Spinal cord (tissue), 10 donors: ENCODE measurements around the gene LY6G5B. TPM values are rescaled to one million over a fixed set of nuclear protein-coding genes. Genes with fewer than 3 reads are reported as not detected.

Experiments used
- DNase-seq, 6 donors: peaks; one replicate each; pipeline versions ENCODE4 v3.0.0 to v3.0.0-alpha.2; 2013 to 2015; ENCODE audit warnings: low spot score in 6 of 6, low read depth in 4 of 6
- H3K27ac ChIP-seq: one replicate; pipeline ENCODE4 v1.5.1; 2013; ENCODE audit warnings: low read depth, low read length, control low read depth
- H3K27me3 ChIP-seq: one replicate; pipeline ENCODE4 v1.6.1; 2013; ENCODE audit warnings: low read length; ENCODE audit not compliant: control insufficient read depth, insufficient read depth
- H3K36me3 ChIP-seq: one replicate; pipeline ENCODE4 v1.6.1; 2013; ENCODE audit warnings: low read length; ENCODE audit not compliant: control insufficient read depth, insufficient read depth
- H3K4me1 ChIP-seq: one replicate; pipeline ENCODE4 v1.6.1; 2013; ENCODE audit warnings: low read length; ENCODE audit not compliant: control insufficient read depth, insufficient read depth
- H3K4me3 ChIP-seq: one replicate; pipeline ENCODE4 v1.5.1; 2013; ENCODE audit warnings: low read depth, low read length, control low read depth
- H3K9me3 ChIP-seq: one replicate; pipeline ENCODE4 v1.6.1; 2013; ENCODE audit warnings: low read length; ENCODE audit not compliant: control insufficient read depth, insufficient read depth
- WGBS: methylation state at CpG from one replicate; pipeline ENCODE4 v1.1.5; 2013; ENCODE audit warnings: missing lambda C conversion rate; ENCODE audit not compliant: insufficient coverage; 5-methylcytosine and 5-hydroxymethylcytosine counted together
- polyA plus RNA-seq, 2 donors: library from polyadenylated mRNA; unstranded; fragments of 120-200 nt; gene quantifications; one replicate each; pipeline ENCODE4 v1.2.1, GENCODE V29; 2013; ENCODE audit not compliant: insufficient read length in 2 of 2
- total RNA-seq, 2 donors: library from RNA; depleted of rRNA in 1 of 2; stranded (reverse); fragments of 120-200 nt in 1 of 2; fragments of >200 nt in 1 of 2; gene quantifications; one replicate each; pipeline versions ENCODE4 v1.2.3 to v1.2.4, GENCODE V29; 2013 to 2014
- donor health status: healthy.

The LY6G5B gene
- total and polyA plus RNA-seq, 4 donors: 2.1 to 35.6 (median 13.1) TPM

DNA sequence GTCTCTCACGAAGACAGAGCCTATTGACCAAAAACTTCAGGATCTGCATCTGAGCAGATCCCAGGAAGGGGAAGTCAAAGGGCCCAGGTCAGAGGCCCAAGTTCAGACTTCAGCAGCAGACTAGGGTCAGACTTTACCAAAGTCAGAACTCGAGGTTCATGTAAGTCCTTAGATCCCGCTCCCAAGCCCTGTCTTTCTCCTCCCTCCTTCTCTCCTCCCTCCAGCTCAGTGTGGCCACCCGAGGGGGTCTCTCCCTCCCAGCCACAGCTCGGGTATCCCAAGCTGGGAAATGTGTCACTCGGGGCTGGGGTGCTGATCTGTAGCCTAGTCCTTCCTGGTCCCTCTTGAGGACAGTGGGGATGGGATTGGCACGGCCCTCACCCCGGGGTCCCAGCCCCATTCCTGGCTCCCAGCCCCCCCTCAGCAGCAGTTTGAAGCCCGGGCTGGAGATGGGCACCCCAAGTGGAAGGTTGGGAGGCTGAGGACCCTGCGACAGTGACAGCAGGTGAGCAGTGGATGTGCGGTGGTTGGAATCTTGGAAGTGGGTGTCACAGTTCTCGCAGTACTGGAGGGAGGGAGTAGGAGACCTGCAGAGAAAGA is 7.6 kb upstream of the LY6G5B start:
- Histone ChIP-seq H3K27ac (no peak overlapping the region), H3K4me1 (peaks cover 59% of the 10 kb centered on the region), H3K27me3 (no peaks in the 10 kb centered on the region), H3K4me3 (no peak overlapping the region), H3K9me3 (no peaks in the 10 kb centered on the region), H3K36me3 (peaks cover 44% of the 10 kb centered on the region)
- no peak for DNase-seq
- WGBS: 86% methylated on average over 12 of the region's 12 CpGs

DNA sequence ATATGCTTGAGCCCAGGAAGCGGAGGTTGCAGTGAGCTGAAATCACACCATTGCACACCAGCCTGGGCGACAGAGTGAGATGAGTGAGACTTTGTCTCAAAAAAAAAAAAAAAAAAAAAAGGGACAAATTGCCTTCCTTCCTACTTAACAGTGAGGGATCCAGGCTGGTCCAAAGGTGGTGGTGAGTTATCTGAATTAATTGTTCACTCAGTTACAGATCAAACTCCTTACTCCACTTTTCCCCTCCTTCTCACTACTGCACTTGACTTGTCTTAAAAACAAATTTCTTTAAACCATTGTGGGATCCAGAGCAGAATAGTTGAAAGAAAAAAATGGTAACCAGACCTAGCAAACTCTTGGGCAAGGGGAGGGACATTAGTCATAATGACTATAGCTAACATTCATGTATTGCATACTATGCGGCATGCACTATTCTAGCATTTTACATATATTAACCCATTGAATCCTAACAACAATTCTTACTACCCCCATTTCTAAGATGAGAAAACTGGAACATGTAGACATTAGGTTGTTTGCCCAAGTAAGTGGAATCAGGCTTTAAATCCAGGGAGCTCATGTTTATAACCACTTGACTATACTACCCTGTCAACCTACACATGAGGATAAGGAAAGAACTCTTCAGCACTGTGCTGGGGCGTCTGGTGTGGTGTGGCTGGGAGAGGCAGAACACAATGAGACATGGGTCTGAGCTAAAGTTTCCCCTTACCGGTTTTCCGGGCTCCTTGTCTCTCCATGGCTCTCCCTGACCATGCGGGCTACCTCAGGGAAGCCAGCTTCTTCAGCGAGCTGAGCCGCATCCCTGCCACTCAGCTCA is 6.4 kb upstream of the LY6G5B start:
- Histone ChIP-seq H3K27me3 (no peaks in the 10 kb centered on the region), H3K9me3 (no peaks in the 10 kb centered on the region), H3K4me1 (peaks cover 60% of the 10 kb centered on the region), H3K36me3 (peaks cover 46% of the 10 kb centered on the region), H3K4me3 (peak overlapping the region; percentile 93), H3K27ac (peak overlapping the region; percentile 99)
- no peak for DNase-seq
- 58% methylated on average over 5 of the region's 9 CpGs for WGBS

DNA sequence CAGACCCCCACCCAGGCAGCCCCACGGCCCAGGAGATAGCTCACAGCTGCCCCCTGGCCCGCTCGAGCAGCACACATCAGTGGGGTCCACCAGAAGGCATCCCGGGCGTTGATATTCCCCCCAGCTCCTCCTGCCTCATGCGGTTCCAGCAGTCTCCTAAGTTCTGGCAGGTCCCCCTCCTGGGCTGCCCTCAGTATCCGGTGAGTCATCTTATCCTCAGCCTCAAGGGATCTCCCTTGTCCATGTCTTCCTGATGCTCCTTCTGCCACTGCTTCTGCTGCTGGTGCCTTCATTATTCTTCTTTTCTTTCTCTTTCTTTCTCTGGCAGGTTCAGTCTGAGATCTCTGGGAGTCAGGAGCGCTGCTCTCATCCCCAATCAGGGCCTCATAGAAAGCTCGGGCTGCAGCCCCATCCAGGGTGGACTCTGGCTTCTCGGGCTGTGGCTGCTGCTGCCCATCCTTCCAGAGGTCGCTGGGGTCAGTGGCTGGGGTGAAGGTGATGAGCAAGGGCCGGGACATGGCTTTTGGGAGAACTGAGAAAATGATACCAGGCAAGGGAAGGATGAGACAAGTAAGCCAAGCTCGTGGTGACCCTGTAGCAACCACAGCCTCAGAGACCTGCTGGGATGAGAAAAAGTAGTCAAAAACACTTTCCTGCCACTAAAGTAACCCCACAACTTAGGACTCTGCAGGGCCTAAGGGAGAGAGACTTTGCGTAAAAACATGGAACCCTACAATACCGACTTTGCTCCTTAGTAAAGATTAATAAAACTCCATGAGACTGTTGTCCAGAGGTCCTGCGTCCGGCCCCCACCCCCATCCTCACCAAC is 5.6 kb upstream of the LY6G5B start:
- no peak for DNase-seq
- peaks cover 49% of the 10 kb centered on the region for H3K36me3 ChIP-seq
- H3K27me3 ChIP-seq: no peaks in the 10 kb centered on the region
- no peaks in the 10 kb centered on the region for H3K9me3 ChIP-seq
- H3K4me1 ChIP-seq: peaks cover 54% of the 10 kb centered on the region
- H3K27ac ChIP-seq: peak overlapping the region; percentile 99
- peak overlapping the region; percentile 93 for H3K4me3 ChIP-seq
- WGBS: 23% methylated on average over 16 of the region's 17 CpGs

- H3K4me3 ChIP-seq: peak within 1 kb of the TSS; percentile 93
These were observed 4.8 kb upstream of the LY6G5B start, which contains the start of gene GPANK1 for GRCh38 chr6:31664790-31665500. GPANK1 (minus strand) TSS chr6:31664997; CDS start chr6:31664478, 519 bp downstream.

DNA sequence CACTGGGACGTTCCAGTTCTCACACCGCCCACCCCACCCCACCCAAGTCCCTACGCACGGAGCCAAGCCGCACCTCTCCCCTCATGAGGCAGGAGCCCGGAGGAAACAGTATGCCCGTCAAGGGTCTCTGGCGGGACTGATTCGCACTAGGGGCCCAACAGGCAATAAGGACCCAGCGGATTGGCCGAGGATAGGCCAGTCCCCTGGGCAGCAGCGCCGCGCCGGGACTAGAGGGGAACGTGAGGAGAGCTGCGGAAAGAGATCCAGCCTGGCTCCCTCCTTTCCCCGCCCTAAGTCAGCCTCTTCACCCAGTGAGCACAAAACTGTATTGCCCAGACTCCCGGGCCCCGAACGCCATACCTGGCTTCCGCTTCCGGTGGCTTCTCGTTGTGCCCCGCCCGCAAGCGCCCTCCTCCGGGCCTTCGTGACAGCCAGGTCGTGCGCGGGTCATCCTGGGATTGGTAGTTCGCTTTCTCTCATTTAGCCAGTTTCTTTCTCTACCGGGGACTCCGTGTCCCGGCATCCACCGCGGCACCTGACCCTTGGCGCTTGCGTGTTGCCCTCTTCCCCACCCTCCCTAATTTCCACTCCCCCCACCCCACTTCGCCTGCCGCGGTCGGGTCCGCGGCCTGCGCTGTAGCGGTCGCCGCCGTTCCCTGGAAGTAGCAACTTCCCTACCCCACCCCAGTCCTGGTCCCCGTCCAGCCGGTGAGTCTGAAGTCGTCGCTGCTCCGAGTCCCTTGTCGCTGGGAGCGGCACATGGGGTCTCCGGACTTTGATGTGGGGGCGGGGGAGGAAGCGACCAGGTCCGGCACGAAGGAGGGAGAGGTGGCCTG is 4.1 kb upstream of the LY6G5B start, which contains the start of gene CSNK2B:
TSS of gene CSNK2B (plus strand) at position 580 of the 836 bp plus-strand sequence. CDS start 752 bp downstream, outside the sequence.
- peak within 1 kb of the TSS; percentile 93 for H3K4me3 ChIP-seq
- peak within 1 kb of the TSS; percentile 99 for H3K27ac ChIP-seq
- H3K36me3 ChIP-seq: peaks cover 57% of the 10 kb centered on the region
- H3K4me1 ChIP-seq: peaks cover 43% of the 10 kb centered on the region
- no peaks in the 10 kb centered on the region for H3K9me3 ChIP-seq
- WGBS: under 1% methylated on average over 57 of the region's 63 CpGs
- DNase-seq: peak; percentile 89 to 100 (median 96)
- no peaks in the 10 kb centered on the region for H3K27me3 ChIP-seq

More at GRCh38 chr6:31664790-31665500, 4.8 kb upstream of the LY6G5B start, which contains the start of gene GPANK1:
- peaks cover 50% of the 10 kb centered on the region for H3K36me3 ChIP-seq
- H3K27ac ChIP-seq: peak within 1 kb of the TSS; percentile 99
- H3K9me3 ChIP-seq: no peaks in the 10 kb centered on the region
- no peaks in the 10 kb centered on the region for H3K27me3 ChIP-seq
- peaks cover 46% of the 10 kb centered on the region for H3K4me1 ChIP-seq
- WGBS: 0% methylated on average over 32 of the region's 39 CpGs
- peak; percentile 84 to 98 (median 90) for DNase-seq

DNA sequence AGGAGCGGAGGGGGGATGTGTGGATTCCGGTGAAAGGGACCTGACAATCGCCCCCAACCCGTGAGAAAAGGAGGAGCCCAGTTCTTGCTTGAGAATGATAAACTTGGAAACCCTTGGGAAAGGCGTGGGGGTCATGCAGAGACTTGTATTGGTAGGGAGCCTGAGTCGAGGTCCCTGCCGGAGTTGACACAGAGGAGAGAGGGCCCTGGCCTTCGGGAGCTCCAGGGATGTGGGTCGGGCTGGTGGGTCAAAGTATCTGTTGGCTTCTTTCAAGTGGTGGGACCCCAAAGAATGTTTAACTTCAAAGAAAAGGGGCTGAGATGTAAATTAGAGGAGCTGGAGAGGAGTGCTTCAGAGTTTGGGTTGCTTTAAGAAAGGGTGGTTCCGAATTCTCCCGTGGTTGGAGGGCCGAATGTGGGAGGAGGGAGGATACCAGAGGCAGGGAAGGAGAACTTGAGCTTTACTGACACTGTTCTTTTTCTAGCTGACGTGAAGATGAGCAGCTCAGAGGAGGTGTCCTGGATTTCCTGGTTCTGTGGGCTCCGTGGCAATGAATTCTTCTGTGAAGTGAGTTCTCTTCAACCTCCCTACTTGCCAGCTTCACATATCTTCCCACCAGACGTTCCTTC is 3.3 kb upstream of the LY6G5B start:
- Histone ChIP-seq H3K4me1 (peaks cover 35% of the 10 kb centered on the region), H3K9me3 (no peaks in the 10 kb centered on the region), H3K27me3 (no peaks in the 10 kb centered on the region), H3K36me3 (peaks cover 62% of the 10 kb centered on the region), H3K27ac (peak overlapping the region; percentile 70), H3K4me3 (peak overlapping the region; percentile 93)
- DNase-seq: no peak
- WGBS: 12% methylated on average over 14 of the region's 15 CpGs

- Histone ChIP-seq H3K9me3 (no peaks in the 10 kb centered on the region), H3K4me1 (peaks cover 14% of the 10 kb centered on the region), H3K27me3 (no peaks in the 10 kb centered on the region), H3K4me3 (no peak overlapping the region), H3K27ac (no peak overlapping the region), H3K36me3 (peaks cover 31% of the 10 kb centered on the region)
- DNase-seq: no peak
- WGBS: 72% methylated on average over 4 of the region's 4 CpGs
These were observed 6.6 kb downstream of the LY6G5B start for GRCh38 chr6:31676322-31676903.

- 77% methylated on average over 3 of the region's 6 CpGs for WGBS
- H3K4me3 ChIP-seq: no peak overlapping the region
- peaks cover 18% of the 10 kb centered on the region for H3K4me1 ChIP-seq
- no peak overlapping the region for H3K27ac ChIP-seq
- DNase-seq: no peak
- H3K9me3 ChIP-seq: no peaks in the 10 kb centered on the region
- H3K27me3 ChIP-seq: no peaks in the 10 kb centered on the region
- H3K36me3 ChIP-seq: peaks cover 26% of the 10 kb centered on the region
These were observed 7.1 kb downstream of the LY6G5B start for GRCh38 chr6:31676904-31677303.
